ENCODE results near the gene CCNJL.

- no peak for TF ChIP-seq CTCF (conservative IDR thresholded peaks at IDR 0.05; ENCODE audit: low read depth in 2 of 2)
- TF ChIP-seq POLR2AphosphoS5 (IDR thresholded peaks at IDR 0.05; ENCODE audit: low read depth): no peak
- no peak for TF ChIP-seq ZNF114 (CRISPR knock-in tag; IDR thresholded peaks at IDR 0.05)
- no peak for TF ChIP-seq REST (IDR thresholded peaks at IDR 0.05; ENCODE audit: unreplicated experiment)
Measured at GRCh38 chr5:160359242-160359641, 46.9 kb upstream of the CCNJL start.
